Tibial artery (tissue), 4 donors: Measurements from ENCODE around the gene RLF.
"Not testable (repeated sequence)": the region's sequence is repeated elsewhere in the genome, so short reads cannot be mapped to it uniquely, and the experiment has no call there.

Experiments
- DNase-seq, 2 donors: peaks; one replicate each; pipeline ENCODE4 v3.0.0-alpha.2; 2019
- H3K27ac ChIP-seq, 2 donors: fragments of 200-600 bp; sonication (generic) in 1 of 2; 1 replicate in 1 of 2; 2 replicates in 1 of 2; pipeline ENCODE4 v1.5.1; 2018 to 2019; ENCODE audit warnings: mild to moderate bottlenecking in 1 of 2
- H3K27me3 ChIP-seq, 2 donors: fragments of 200-600 bp; sonication (generic) in 1 of 2; one replicate each; pipeline versions ENCODE4 v1.5.1 to v1.6.0; 2016 to 2019
- H3K36me3 ChIP-seq, 3 donors: fragments of 200-600 bp; sonication (generic) in 2 of 3; one replicate each; pipeline ENCODE4 v1.5.1; 2016 to 2019; ENCODE audit warnings: mild to moderate bottlenecking in 2 of 3
- H3K4me1 ChIP-seq, 4 donors: fragments of 200-600 bp; sonication (generic) in 2 of 4; 1 replicate in 3 of 4; 2 replicates in 1 of 4; pipeline ENCODE4 v1.5.1; 2016 to 2019
- H3K4me3 ChIP-seq, 2 donors: fragments of 200-600 bp; sonication (generic) in 1 of 2; 1 replicate in 1 of 2; 2 replicates in 1 of 2; pipeline ENCODE4 v1.5.1; 2018 to 2019; ENCODE audit warnings: mild to moderate bottlenecking in 2 of 2
- H3K9me3 ChIP-seq, 3 donors: fragments of 200-600 bp; sonication (generic) in 1 of 3; one replicate each; pipeline ENCODE4 v1.5.1; 2016 to 2019
- intact Hi-C: fragments of 100-400 bp; cut with DNase I; formaldehyde crosslinking; loops from one replicate; pipeline ENCODE4 v1.15.0; 2023; ENCODE audit warnings: low total_unique reads
- TF ChIP-seq, protein P1 (sequence below), 2 experiments: fragments of 200-600 bp in 1 of 2; fragments of 450-650 bp in 1 of 2; IDR thresholded peaks; one replicate each; pipeline ENCODE4 v1.5.1; 2017 to 2019; ENCODE audit warnings: antibody characterized with exemption in 2 of 2, mild to moderate bottlenecking in 1 of 2, moderate library complexity in 1 of 2

The RLF gene

DNA sequence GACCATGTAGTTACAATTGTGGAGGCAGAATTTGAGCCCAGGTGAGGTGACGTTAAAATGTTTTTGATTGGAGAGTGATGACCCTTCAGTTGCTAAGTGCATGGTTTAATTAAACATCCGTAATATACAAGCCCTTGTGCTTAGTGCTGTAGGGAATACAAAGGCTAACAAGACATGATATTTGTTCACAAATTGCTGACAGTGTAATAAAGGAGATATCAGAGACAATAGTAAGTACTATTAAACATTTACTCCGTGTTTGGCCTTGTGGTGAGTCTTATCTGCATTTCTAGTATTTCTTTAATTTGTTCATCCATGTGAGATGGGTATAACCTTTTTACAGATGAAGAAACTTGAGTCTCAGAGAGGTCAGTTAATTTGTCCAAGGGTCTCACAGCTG lies 37.9 kb downstream of the RLF start:
- DNase-seq: no peak
- Histone ChIP-seq H3K9me3 (no peaks in the 10 kb centered on the region), H3K36me3 (peaks cover 13 to 50% (median 26%) of the 10 kb centered on the region in 3 donors), H3K4me3 (no peak overlapping the region), H3K27ac (no peak overlapping the region), H3K4me1 (peaks cover 0 to 2% (median 0%) of the 10 kb centered on the region in 4 donors), H3K27me3 (no peaks in the 10 kb centered on the region)
- TF ChIP-seq, protein P1, sequence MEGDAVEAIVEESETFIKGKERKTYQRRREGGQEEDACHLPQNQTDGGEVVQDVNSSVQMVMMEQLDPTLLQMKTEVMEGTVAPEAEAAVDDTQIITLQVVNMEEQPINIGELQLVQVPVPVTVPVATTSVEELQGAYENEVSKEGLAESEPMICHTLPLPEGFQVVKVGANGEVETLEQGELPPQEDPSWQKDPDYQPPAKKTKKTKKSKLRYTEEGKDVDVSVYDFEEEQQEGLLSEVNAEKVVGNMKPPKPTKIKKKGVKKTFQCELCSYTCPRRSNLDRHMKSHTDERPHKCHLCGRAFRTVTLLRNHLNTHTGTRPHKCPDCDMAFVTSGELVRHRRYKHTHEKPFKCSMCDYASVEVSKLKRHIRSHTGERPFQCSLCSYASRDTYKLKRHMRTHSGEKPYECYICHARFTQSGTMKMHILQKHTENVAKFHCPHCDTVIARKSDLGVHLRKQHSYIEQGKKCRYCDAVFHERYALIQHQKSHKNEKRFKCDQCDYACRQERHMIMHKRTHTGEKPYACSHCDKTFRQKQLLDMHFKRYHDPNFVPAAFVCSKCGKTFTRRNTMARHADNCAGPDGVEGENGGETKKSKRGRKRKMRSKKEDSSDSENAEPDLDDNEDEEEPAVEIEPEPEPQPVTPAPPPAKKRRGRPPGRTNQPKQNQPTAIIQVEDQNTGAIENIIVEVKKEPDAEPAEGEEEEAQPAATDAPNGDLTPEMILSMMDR (IDR thresholded peaks at IDR 0.05): no peak
- intact Hi-C loops: no loop called here

GRCh38 chr1:40204856-40205255 lies 43.7 kb downstream of the RLF start:
- H3K4me1 ChIP-seq: peaks cover 0 to 4% (median 2%) of the 10 kb centered on the region in 4 donors
- TF ChIP-seq, protein P1 (IDR thresholded peaks at IDR 0.05): no peak
- no peak overlapping the region for H3K4me3 ChIP-seq
- H3K9me3 ChIP-seq: no peaks in the 10 kb centered on the region
- no peaks in the 10 kb centered on the region for H3K27me3 ChIP-seq
- H3K27ac ChIP-seq: no peak overlapping the region
- no peak for DNase-seq
- peaks cover 0 to 56% (median 11%) of the 10 kb centered on the region in 3 donors for H3K36me3 ChIP-seq
- intact Hi-C loops: no loop called here

DNA sequence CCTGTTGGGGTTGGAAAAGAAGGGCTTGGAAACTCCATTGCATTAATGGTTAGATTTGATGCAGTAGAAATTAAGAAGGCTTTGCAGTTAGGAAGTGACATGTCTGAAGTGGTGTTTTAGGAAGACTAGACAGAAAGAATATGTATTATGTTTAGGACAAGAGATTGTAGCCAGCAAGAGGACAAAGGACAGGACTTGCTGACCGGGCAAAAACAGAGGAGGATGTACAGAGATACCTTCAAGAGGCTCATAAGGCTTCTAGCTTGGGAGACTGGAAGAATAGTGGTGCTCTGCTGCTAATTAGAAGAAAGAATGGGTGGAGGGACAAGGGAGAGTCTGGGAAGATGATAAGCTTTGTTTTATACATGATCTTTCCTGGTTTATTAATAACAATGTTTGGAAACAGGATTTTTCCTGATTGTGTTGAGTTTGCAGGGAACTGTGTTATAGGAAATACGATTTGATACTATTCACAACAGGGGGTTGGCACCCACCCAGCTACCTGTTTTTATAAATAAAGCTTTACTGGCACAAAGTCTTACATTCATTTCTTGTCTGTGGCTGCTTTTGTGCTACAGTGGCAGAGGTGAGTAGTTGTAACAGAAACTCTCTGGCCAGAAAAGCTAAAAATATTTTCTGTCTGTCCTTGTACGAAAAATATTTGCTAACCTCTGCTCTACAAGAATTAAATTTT lies 49.5 kb downstream of the RLF start:
- peaks cover 4 to 53% (median 22%) of the 10 kb centered on the region in 3 donors for H3K36me3 ChIP-seq
- peaks cover 0 to 14% (median 2%) of the 10 kb centered on the region in 4 donors for H3K4me1 ChIP-seq
- H3K9me3 ChIP-seq: no peaks in the 10 kb centered on the region
- TF ChIP-seq, protein P1 (IDR thresholded peaks at IDR 0.05): no peak
- no peak overlapping the region for H3K4me3 ChIP-seq
- H3K27me3 ChIP-seq: no peaks in the 10 kb centered on the region
- H3K27ac ChIP-seq: no peak overlapping the region
- intact Hi-C loops: no loop called here
- DNase-seq: no peak

- H3K4me3 ChIP-seq: no peak overlapping the region
- TF ChIP-seq, protein P1 (IDR thresholded peaks at IDR 0.05): no peak
- no peaks in the 10 kb centered on the region for H3K4me1 ChIP-seq
- DNase-seq: no peak
- no peaks in the 10 kb centered on the region for H3K9me3 ChIP-seq
- no peak overlapping the region for H3K27ac ChIP-seq
- intact Hi-C loops: no loop called here
- peaks cover 3 to 13% (median 11%) of the 10 kb centered on the region in 3 donors for H3K36me3 ChIP-seq
- H3K27me3 ChIP-seq: no peaks in the 10 kb centered on the region
Measured at GRCh38 chr1:40218333-40218732, 57.1 kb downstream of the RLF start.

DNA sequence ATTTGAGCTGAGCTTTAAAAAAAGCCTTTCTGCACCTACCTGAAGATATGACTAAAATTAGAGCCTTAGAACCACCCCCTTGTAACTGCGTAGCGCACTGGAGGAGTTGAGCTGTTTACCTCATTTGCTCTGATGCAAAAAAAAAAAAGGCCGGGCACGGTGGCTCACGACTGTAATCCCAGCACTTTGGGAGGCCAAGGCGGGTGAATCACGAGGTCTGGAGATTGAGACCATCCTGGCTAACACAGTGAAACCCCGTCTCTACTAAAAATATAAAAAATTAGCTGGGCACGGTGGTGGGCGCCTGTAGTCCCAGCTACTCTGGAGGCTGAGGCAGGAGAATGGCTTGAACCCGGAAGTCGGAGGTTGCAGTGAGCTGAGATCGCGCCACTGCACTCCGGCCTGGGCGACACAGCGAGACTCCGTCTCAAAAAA lies 60.3 kb downstream of the RLF start:
- intact Hi-C loops, DNase-seq, H3K27me3 ChIP-seq, H3K4me3 ChIP-seq, H3K27ac ChIP-seq, H3K4me1 ChIP-seq, H3K9me3 ChIP-seq: not testable (repeated sequence)
- H3K36me3 ChIP-seq: peaks cover 3 to 19% (median 13%) of the 10 kb centered on the region in 3 donors

- Histone ChIP-seq H3K4me1 (no peaks in the 10 kb centered on the region), H3K36me3 (peaks cover 3 to 18% (median 13%) of the 10 kb centered on the region in 3 donors), H3K4me3 (no peak overlapping the region), H3K27ac (no peak overlapping the region), H3K9me3 (no peaks in the 10 kb centered on the region), H3K27me3 (no peaks in the 10 kb centered on the region)
- TF ChIP-seq, protein P1 (IDR thresholded peaks at IDR 0.05): no peak
- DNase-seq: no peak
- intact Hi-C loops: no loop called here
Measured at GRCh38 chr1:40221977-40222772, 61.0 kb downstream of the RLF start.
